ENCODE data around the gene FRS2.
"Not testable (repeated sequence)": the region's sequence is repeated elsewhere in the genome, so short reads cannot be mapped to it uniquely, and the experiment has no call there.

FRS2 gene

GRCh38 chr12:69580074-69580473 lies 109.9 kb downstream of the FRS2 start:
- DNase-seq (ENCODE audit: low read depth, low spot score), result no peak

- no peak for DNase-seq (ENCODE audit: low read depth, low spot score)
Observed at GRCh38 chr12:69583203-69583602, 113.0 kb downstream of the FRS2 start.

GRCh38 chr12:69585189-69586062 lies 115.2 kb downstream of the FRS2 start, which contains the start of gene CCT2:
TSS of gene CCT2 (plus strand) at chr12:69585459. CDS start at chr12:69585522, 63 bp downstream.
- peak; percentile 94 for DNase-seq (ENCODE audit: low read depth, low spot score)

- DNase-seq (ENCODE audit: low read depth, low spot score), result no peak
Observed at GRCh38 chr12:69588527-69588926, 118.3 kb downstream of the FRS2 start.

GRCh38 chr12:69589082-69589481 lies 118.9 kb downstream of the FRS2 start:
- no peak for DNase-seq (ENCODE audit: low read depth, low spot score)

GRCh38 chr12:69595689-69596088 lies 125.5 kb downstream of the FRS2 start:
- DNase-seq (ENCODE audit: low read depth, low spot score), result no peak

GRCh38 chr12:69598174-69598753 lies 128.1 kb downstream of the FRS2 start:
- DNase-seq (ENCODE audit: low read depth, low spot score), result no peak

- no peak for DNase-seq (ENCODE audit: low read depth, low spot score)
Observed at GRCh38 chr12:69600804-69601203, 130.6 kb downstream of the FRS2 start.

GRCh38 chr12:69601962-69602685 lies 131.9 kb downstream of the FRS2 start:
- DNase-seq (ENCODE audit: low read depth, low spot score), result no peak

GRCh38 chr12:69602954-69603353 lies 132.8 kb downstream of the FRS2 start:
- DNase-seq (ENCODE audit: low read depth, low spot score), result no peak

- not testable (repeated sequence) for DNase-seq (ENCODE audit: low read depth, low spot score)
Observed at GRCh38 chr12:69603556-69603955, 133.4 kb downstream of the FRS2 start.

GRCh38 chr12:69604275-69604674 lies 134.1 kb downstream of the FRS2 start:
- not testable (repeated sequence) for DNase-seq (ENCODE audit: low read depth, low spot score)

- no peak for DNase-seq (ENCODE audit: low read depth, low spot score)
Observed at GRCh38 chr12:69608114-69608513, 137.9 kb downstream of the FRS2 start.

- DNase-seq (ENCODE audit: low read depth, low spot score), result no peak
Observed at GRCh38 chr12:69610126-69610525, 139.9 kb downstream of the FRS2 start.

- no peak for DNase-seq (ENCODE audit: low read depth, low spot score)
Observed at GRCh38 chr12:69610729-69611128, 140.5 kb downstream of the FRS2 start, which contains the start of gene LRRC10. TSS of gene LRRC10 (minus strand) at chr12:69610907. CDS start at chr12:69610838, 69 bp downstream.

GRCh38 chr12:69613351-69613750 lies 143.2 kb downstream of the FRS2 start:
- no peak for DNase-seq (ENCODE audit: low read depth, low spot score)

GRCh38 chr12:69616025-69616424 lies 145.8 kb downstream of the FRS2 start:
- DNase-seq (ENCODE audit: low read depth, low spot score), result no peak

GRCh38 chr12:69619050-69619449 lies 148.9 kb downstream of the FRS2 start:
- DNase-seq (ENCODE audit: low read depth, low spot score), result no peak

- DNase-seq (ENCODE audit: low read depth, low spot score), result no peak
Observed at GRCh38 chr12:69620077-69620476, 149.9 kb downstream of the FRS2 start.

- no peak for DNase-seq (ENCODE audit: low read depth, low spot score)
Observed at GRCh38 chr12:69620921-69621320, 150.7 kb downstream of the FRS2 start.

- DNase-seq (ENCODE audit: low read depth, low spot score), result no peak
Observed at GRCh38 chr12:69621551-69621950, 151.4 kb downstream of the FRS2 start.

- no peak for DNase-seq (ENCODE audit: low read depth, low spot score)
Observed at GRCh38 chr12:69623970-69624369, 153.8 kb downstream of the FRS2 start.

Data from activated naive CD8-positive, alpha-beta T cell treated with anti-CD3 and anti-CD28 coated beads, Interleukin-2, amount 50 U/mL, for 16 hours (primary cell).